KMS-11 (cell line): ENCODE results near the gene CLRN3.

Experiments used
- H2AFZ ChIP-seq: fragments of 200-600 bp; sonication (generic); 2 replicates; pipeline ENCODE4 v1.6.1; 2016; ENCODE audit warnings: antibody characterized with exemption, mixed run types, low read depth
- H3K27ac ChIP-seq: fragments of 200-600 bp; sonication (generic); 2 replicates; pipeline ENCODE4 v1.6.1; 2016; ENCODE audit warnings: mild to moderate bottlenecking, mixed run types
- H3K27me3 ChIP-seq: fragments of 200-600 bp; sonication (generic); 2 replicates; pipeline ENCODE4 v1.6.1; 2017; ENCODE audit warnings: mild to moderate bottlenecking, low read depth, mixed run types, moderate library complexity; ENCODE audit not compliant: insufficient read depth
- H3K36me3 ChIP-seq: fragments of 200-600 bp; sonication (generic); 2 replicates; pipeline ENCODE4 v1.6.1; 2017; ENCODE audit warnings: mild to moderate bottlenecking, mixed run types; ENCODE audit not compliant: insufficient read depth
- H3K4me1 ChIP-seq: fragments of 200-600 bp; sonication (generic); 2 replicates; pipeline ENCODE4 v1.6.1; 2016; ENCODE audit warnings: mild to moderate bottlenecking, low read depth, mixed run types; ENCODE audit not compliant: poor library complexity, severe bottlenecking
- H3K4me2 ChIP-seq: fragments of 200-600 bp; sonication (generic); 2 replicates; pipeline ENCODE4 v1.7.0; 2016; ENCODE audit warnings: mild to moderate bottlenecking, mixed run types
- H3K4me3 ChIP-seq: fragments of 200-600 bp; sonication (generic); IDR thresholded peaks from 2 replicates; pipeline ENCODE4 v1.6.1; 2017; ENCODE audit warnings: low read depth, low read length, mixed read lengths; ENCODE audit not compliant: insufficient read depth
- H3K79me2 ChIP-seq: fragments of 200-600 bp; sonication (generic); 2 replicates; pipeline ENCODE4 v1.6.1; 2016; ENCODE audit warnings: low read depth, mixed run types; ENCODE audit not compliant: insufficient read depth
- H3K9ac ChIP-seq: fragments of 200-600 bp; sonication (generic); 2 replicates; pipeline ENCODE4 v1.6.1; 2016; ENCODE audit warnings: mild to moderate bottlenecking, mixed run types
- H4K20me1 ChIP-seq: fragments of 200-600 bp; sonication (generic); 2 replicates; pipeline ENCODE4 v1.6.1; 2016; ENCODE audit warnings: mild to moderate bottlenecking, mixed run types; ENCODE audit not compliant: insufficient read depth
- TF ChIP-seq, protein P1 (sequence below): fragments of 200-600 bp; sonication (generic); conservative IDR thresholded peaks from 2 replicates; pipeline ENCODE4 v1.6.1; 2017; ENCODE audit warnings: low read depth, mild to moderate bottlenecking, antibody characterized with exemption, low read length, moderate library complexity, mixed read lengths

Gene CLRN3

DNA sequence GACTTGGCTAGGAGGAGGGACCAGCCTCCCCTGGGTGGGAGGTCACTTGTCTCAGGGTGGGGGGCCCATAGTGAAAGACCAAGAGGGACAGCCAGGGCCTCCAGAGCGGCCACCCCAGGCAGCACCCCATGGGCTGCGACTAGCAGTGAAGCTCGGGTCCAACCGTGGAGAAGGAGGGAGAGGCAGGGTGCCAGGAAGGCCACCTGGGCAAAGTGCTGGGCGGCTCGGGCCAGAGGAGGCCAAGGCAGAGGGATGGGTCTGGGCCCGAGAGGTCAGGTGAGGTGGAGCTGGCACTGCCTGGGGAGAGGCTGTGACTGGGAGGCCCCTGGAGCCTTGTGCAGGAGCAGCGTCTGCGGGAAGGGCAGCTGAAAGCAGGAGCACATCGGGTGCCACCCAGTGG lies 41.8 kb downstream of the CLRN3 start:
- Histone ChIP-seq H3K36me3 (no peaks in the 10 kb centered on the region), H3K79me2 (no peaks in the 10 kb centered on the region), H4K20me1 (no peaks in the 10 kb centered on the region), H3K27me3 (no peaks in the 10 kb centered on the region), H3K4me3 (no peak overlapping the region), H3K4me1 (no peaks in the 10 kb centered on the region), H2AFZ (no peak overlapping the region), H3K9ac (no peak overlapping the region), H3K27ac (no peak overlapping the region), H3K4me2 (no peak overlapping the region)
- TF ChIP-seq, protein P1, sequence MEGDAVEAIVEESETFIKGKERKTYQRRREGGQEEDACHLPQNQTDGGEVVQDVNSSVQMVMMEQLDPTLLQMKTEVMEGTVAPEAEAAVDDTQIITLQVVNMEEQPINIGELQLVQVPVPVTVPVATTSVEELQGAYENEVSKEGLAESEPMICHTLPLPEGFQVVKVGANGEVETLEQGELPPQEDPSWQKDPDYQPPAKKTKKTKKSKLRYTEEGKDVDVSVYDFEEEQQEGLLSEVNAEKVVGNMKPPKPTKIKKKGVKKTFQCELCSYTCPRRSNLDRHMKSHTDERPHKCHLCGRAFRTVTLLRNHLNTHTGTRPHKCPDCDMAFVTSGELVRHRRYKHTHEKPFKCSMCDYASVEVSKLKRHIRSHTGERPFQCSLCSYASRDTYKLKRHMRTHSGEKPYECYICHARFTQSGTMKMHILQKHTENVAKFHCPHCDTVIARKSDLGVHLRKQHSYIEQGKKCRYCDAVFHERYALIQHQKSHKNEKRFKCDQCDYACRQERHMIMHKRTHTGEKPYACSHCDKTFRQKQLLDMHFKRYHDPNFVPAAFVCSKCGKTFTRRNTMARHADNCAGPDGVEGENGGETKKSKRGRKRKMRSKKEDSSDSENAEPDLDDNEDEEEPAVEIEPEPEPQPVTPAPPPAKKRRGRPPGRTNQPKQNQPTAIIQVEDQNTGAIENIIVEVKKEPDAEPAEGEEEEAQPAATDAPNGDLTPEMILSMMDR = no peak

DNA sequence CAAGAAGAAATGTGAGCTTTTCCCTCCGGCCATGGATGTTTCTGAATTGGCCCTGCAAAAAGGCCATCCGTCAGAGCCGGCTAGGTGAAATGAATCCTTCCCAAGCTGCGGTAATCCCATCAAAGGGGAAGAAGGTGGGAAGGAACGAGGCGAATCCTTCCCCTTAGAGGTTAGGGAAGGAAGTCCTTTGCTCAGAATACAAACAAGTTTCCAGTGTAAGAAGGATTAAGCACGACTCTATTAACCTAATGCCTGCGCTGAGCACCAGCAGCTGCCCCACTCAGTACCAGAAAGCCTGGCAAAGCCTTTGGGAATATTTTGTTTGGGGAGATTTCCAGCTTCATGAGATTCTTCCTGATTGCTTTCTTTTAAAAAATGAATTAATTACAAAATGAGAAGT lies 42.8 kb downstream of the CLRN3 start:
- H2AFZ ChIP-seq = no peak overlapping the region
- H3K9ac ChIP-seq = no peak overlapping the region
- H3K27me3 ChIP-seq = no peaks in the 10 kb centered on the region
- H3K4me2 ChIP-seq = no peak overlapping the region
- H4K20me1 ChIP-seq = no peaks in the 10 kb centered on the region
- no peak overlapping the region for H3K27ac ChIP-seq
- no peaks in the 10 kb centered on the region for H3K36me3 ChIP-seq
- H3K79me2 ChIP-seq = no peaks in the 10 kb centered on the region
- TF ChIP-seq, protein P1 = no peak
- H3K4me3 ChIP-seq = no peak overlapping the region
- no peaks in the 10 kb centered on the region for H3K4me1 ChIP-seq

DNA sequence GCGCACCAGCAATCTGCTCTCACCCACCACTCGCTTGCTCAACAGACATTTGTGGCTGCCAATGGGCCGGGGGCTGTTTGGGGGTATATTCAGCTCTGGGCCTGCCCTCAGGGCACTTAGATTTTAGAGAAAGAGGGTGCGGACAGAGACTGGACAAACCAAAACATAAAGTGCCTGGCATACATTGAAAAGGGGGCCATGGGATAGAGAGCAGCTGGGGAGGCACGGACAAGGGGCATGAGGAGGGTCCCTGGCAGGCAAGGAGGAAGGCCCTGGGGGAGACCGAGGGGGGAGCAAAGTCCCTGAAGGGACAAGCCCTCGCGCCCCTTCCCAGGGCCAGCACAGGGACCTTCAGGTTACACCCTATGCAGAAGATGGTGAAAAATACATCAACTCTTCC lies 43.5 kb downstream of the CLRN3 start:
- TF ChIP-seq, protein P1 = no peak
- Histone ChIP-seq H2AFZ (no peak overlapping the region), H4K20me1 (no peaks in the 10 kb centered on the region), H3K79me2 (no peaks in the 10 kb centered on the region), H3K9ac (no peak overlapping the region), H3K4me3 (no peak overlapping the region), H3K27me3 (no peaks in the 10 kb centered on the region), H3K36me3 (no peaks in the 10 kb centered on the region), H3K4me1 (no peaks in the 10 kb centered on the region), H3K27ac (no peak overlapping the region), H3K4me2 (no peak overlapping the region)

DNA sequence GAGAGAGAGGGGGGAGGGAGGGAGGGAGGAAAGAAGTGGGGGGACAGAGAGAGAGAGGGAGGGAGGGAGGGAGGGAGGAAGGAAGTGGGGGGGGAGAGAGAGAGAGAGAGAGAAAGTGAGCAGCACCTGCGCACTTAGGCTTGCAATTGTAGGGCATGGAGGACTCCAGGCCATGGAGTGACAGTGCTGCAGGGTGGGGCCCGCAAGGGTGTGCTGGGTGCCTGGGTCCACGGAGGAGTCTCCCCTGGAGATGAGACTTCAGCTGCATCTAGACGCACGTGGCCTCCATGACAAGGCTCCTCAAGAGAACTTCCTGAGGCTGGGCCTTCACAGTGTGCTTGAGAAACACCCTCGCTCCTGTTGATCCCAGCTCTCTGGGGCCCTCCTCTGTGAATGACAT lies 44.5 kb downstream of the CLRN3 start:
- TF ChIP-seq, protein P1 = no peak

More for the DNA sequence above, 44.5 kb downstream of the CLRN3 start:
- no peak overlapping the region for H3K4me3 ChIP-seq
- H3K4me2 ChIP-seq = no peak overlapping the region
- no peaks in the 10 kb centered on the region for H3K79me2 ChIP-seq
- no peak overlapping the region for H3K9ac ChIP-seq
- no peaks in the 10 kb centered on the region for H3K27me3 ChIP-seq
- no peaks in the 10 kb centered on the region for H3K4me1 ChIP-seq
- H3K36me3 ChIP-seq = no peaks in the 10 kb centered on the region
- no peak overlapping the region for H2AFZ ChIP-seq
- no peaks in the 10 kb centered on the region for H4K20me1 ChIP-seq
- H3K27ac ChIP-seq = no peak overlapping the region
